GM10266 (cell line): ENCODE results near the gene GATA3.

Experiments
- DNase-seq: peaks from one replicate; pipeline ENCODE4 v3.0.0; 2012; ENCODE audit errors: extremely low spot score
- CTCF ChIP-seq: IDR thresholded peaks from 2 replicates; pipeline ENCODE4 v1.5.1; 2012; ENCODE audit warnings: mild to moderate bottlenecking, low read depth; ENCODE audit not compliant: control insufficient read depth, insufficient read depth; ENCODE audit errors: missing control alignments

GATA3 gene

GRCh38 chr10:8063935-8064334, 9.4 kb downstream of the GATA3 start:
- no peak for DNase-seq

GRCh38 chr10:8064436-8064835, 9.9 kb downstream of the GATA3 start:
- no peak for DNase-seq
- no peak for TF ChIP-seq CTCF

More at GRCh38 chr10:8063935-8064334, 9.4 kb downstream of the GATA3 start:
- TF ChIP-seq CTCF: no peak

- TF ChIP-seq CTCF: no peak
- DNase-seq: no peak
Measured at GRCh38 chr10:8065651-8066050, 11.2 kb downstream of the GATA3 start.

- TF ChIP-seq CTCF: no peak
Measured at GRCh38 chr10:8066124-8066523, 11.6 kb downstream of the GATA3 start.

GRCh38 chr10:8066797-8067196, 12.3 kb downstream of the GATA3 start:
- TF ChIP-seq CTCF: no peak
- no peak for DNase-seq

More at GRCh38 chr10:8066124-8066523, 11.6 kb downstream of the GATA3 start:
- DNase-seq: no peak

GRCh38 chr10:8069108-8069507, 14.6 kb downstream of the GATA3 start:
- no peak for TF ChIP-seq CTCF
- no peak for DNase-seq

GRCh38 chr10:8069627-8070026, 15.1 kb downstream of the GATA3 start:
- no peak for TF ChIP-seq CTCF
- no peak for DNase-seq
